Measurements from ENCODE around the gene SHC3. TPM values are rescaled to one million over a fixed set of nuclear protein-coding genes. Genes with fewer than 3 reads are reported as not detected.

SHC3 gene
- total and polyA plus RNA-seq, 2 donors (not counting 3 experiments of a cell fraction or from before 2014, with no cell fraction given): 1.0 to 2.0 TPM

DNA sequence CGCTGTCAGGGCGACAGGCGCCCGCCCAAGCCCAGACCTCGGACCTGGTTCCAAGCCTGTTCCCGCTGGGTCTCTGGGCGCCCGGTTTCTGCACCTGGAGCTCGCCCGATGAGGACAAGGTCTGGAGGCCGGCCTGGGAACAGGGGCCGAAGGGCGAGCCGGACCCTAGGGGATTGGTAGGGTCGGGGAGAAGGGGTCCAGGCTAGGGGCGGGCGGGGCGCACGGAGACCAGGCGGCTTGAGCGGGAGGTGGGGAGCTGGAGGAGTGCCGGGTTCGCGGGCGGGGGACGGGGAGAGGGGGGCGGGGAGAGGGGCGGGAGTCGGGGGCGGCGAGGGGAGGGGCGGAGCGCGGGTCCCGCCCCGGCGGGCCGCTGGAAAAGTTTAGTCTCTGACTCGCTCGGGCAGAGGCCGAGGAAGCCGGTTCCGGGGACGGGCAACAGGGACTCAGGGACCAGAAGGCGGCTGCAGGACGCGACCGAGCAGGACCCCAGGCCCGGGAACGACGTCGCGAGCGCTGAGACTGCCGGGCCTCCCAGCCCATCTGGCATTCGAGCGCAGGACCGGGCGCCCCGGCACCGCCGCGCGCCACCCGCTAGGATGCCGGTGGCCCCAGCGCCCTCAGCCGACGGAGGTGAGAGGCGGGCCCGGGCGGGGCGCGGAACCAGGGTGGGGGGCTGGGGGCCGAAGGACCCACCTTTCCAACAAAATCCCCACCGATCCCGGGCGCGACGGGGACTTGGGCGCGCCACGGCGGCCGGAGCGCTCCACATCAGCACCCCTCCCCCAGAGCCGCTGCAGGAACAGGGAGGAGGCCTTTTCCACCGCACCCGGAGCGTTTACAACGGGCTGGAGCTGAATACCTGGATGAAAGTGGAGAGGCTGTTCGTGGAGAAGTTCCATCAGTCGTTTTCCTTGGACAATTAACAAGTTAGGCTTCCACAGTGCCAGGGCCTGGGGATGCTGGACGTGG is 187.3 kb downstream of the SHC3 start, which contains the start of gene S1PR3:
TSS of gene S1PR3 (plus strand) at position 403 of the 969 bp plus-strand sequence. CDS start 9,733 bp downstream, outside the sequence.
- dilution Hi-C loops (cut with MboI; ENCODE audit: extremely low pct_ligation_motif_present, low sequenced_read_pairs) (no loop called here), intact Hi-C loops (cut with micrococcal nuclease) (loop anchor here (1.0 to 5.0 kb wide), 4 partner anchors 44 to 604 kb away; partner anchors contain the start of gene SPIN1)
- H3K4me3 ChIP-seq (replicated peaks in 1 of 3; ENCODE audit: insufficient read depth in 1 of 3, low read depth in 1 of 3, low read length in 3 of 3): peak within 1 kb of the TSS; percentile 52 to 99 (median 96)
- peak within 1 kb of the TSS; percentile 83 for H3K9ac ChIP-seq (replicated peaks; ENCODE audit: extremely low read depth, insufficient read depth, low read length)
- peak within 1 kb of the TSS; percentile 58 for H3K27ac ChIP-seq (ENCODE audit: insufficient read depth, low read depth, low read length)
- DNase-seq (ENCODE audit: low read depth, low spot score) (peak; percentile 45), FAIRE-seq (peak; percentile 57)
- no peak for TF ChIP-seq MYC (IDR thresholded peaks at IDR 0.05; ENCODE audit: low read depth, low read length)
- no peak for TF ChIP-seq JUN (IDR thresholded peaks at IDR 0.05; ENCODE audit: borderline replicate concordance, insufficient read depth, insufficient read length, low read depth)
- TF ChIP-seq POLR2A (IDR thresholded peaks at IDR 0.05; ENCODE audit: low read depth, low read length): peak; percentile 41
- no peak for TF ChIP-seq EZH2 (IDR thresholded peaks at IDR 0.05; ENCODE audit: borderline replicate concordance, low read depth, low read length, severe bottlenecking)
- TF ChIP-seq, protein P1, sequence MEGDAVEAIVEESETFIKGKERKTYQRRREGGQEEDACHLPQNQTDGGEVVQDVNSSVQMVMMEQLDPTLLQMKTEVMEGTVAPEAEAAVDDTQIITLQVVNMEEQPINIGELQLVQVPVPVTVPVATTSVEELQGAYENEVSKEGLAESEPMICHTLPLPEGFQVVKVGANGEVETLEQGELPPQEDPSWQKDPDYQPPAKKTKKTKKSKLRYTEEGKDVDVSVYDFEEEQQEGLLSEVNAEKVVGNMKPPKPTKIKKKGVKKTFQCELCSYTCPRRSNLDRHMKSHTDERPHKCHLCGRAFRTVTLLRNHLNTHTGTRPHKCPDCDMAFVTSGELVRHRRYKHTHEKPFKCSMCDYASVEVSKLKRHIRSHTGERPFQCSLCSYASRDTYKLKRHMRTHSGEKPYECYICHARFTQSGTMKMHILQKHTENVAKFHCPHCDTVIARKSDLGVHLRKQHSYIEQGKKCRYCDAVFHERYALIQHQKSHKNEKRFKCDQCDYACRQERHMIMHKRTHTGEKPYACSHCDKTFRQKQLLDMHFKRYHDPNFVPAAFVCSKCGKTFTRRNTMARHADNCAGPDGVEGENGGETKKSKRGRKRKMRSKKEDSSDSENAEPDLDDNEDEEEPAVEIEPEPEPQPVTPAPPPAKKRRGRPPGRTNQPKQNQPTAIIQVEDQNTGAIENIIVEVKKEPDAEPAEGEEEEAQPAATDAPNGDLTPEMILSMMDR (IDR thresholded peaks at IDR 0.05; ENCODE audit: extremely low read depth in 1 of 2, insufficient read depth in 1 of 2, low read depth in 1 of 2, low read length in 2 of 2): peak; percentile 5 to 9
- TF ChIP-seq GATA2 (IDR thresholded peaks at IDR 0.05; ENCODE audit: insufficient read depth, insufficient read length, low read depth, low read length): no peak
- peak; percentile 50 for TF ChIP-seq POLR2AphosphoS5 (IDR thresholded peaks at IDR 0.05; ENCODE audit: insufficient read depth, low read depth, low read length)
- TF ChIP-seq FOS (IDR thresholded peaks at IDR 0.05; ENCODE audit: borderline replicate concordance, insufficient read depth, low read length): no peak
- TF ChIP-seq, protein P2, sequence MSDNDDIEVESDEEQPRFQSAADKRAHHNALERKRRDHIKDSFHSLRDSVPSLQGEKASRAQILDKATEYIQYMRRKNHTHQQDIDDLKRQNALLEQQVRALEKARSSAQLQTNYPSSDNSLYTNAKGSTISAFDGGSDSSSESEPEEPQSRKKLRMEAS (IDR thresholded peaks at IDR 0.05; ENCODE audit: insufficient read depth, insufficient read length): no peak
- H2AFZ ChIP-seq (ENCODE audit: low read depth, low read length): peak within 1 kb of the TSS; percentile 87
- H3K79me2 ChIP-seq (ENCODE audit: control insufficient read depth, insufficient read depth, low read length): peaks cover 50% of the 10 kb centered on the region
- ChIA-PET POLR2A (no interaction called here), CTCF (interaction anchor here (0.7 to 4.5 kb wide), 6 partner anchors 10 to 330 kb away, joined by 3 to 24 read pairs (median 6); no protein-coding TSS in a partner anchor)
- H3K36me3 ChIP-seq (ENCODE audit: control insufficient read depth in 2 of 2, extremely low read depth in 1 of 2, insufficient read depth in 2 of 2, low read length in 2 of 2): no peaks in the 10 kb centered on the region
- no peaks in the 10 kb centered on the region for H3K27me3 ChIP-seq (ENCODE audit: control insufficient read depth in 2 of 2, insufficient read depth in 2 of 2, low read length in 2 of 2)
- no TSS peak for BruUV-seq (replicated peaks)
- H3K9me3 ChIP-seq (replicated peaks; ENCODE audit: control insufficient read depth, insufficient read depth, low read length): no peaks in the 10 kb centered on the region
- no peaks in the 10 kb centered on the region for H3K9me1 ChIP-seq (replicated peaks; ENCODE audit: control insufficient read depth, extremely low read depth, insufficient read depth, low read length)
- no peaks in the 10 kb centered on the region for H4K20me1 ChIP-seq (replicated peaks; ENCODE audit: control insufficient read depth, extremely low read depth, insufficient read depth, low read length)
- H3K4me2 ChIP-seq (ENCODE audit: insufficient read depth, low read length): peak within 1 kb of the TSS; percentile 99
- peaks cover 37% of the 10 kb centered on the region for H3K4me1 ChIP-seq (ENCODE audit: control insufficient read depth, extremely low read depth, insufficient read depth, low read length)
